Gastrocnemius medialis (tissue), 4 donors: ENCODE results near the gene HOMEZ. TPM values are rescaled to one million over a fixed set of nuclear protein-coding genes. Genes with fewer than 3 reads are reported as not detected.

Experiments used
- ATAC-seq, 2 donors: fragments of 150-250 bp; one replicate each; pipeline ENCODE4 v1.9.1; 2016
- DNase-seq, 2 donors: peaks; one replicate each; pipeline ENCODE4 v3.0.0-alpha.2; 2019
- H3K27ac ChIP-seq, 4 donors: fragments of 200-600 bp; sonication (generic); 1 replicate in 1 of 4; 2 replicates in 3 of 4; pipeline ENCODE4 v1.5.1; 2016 to 2018; ENCODE audit warnings: mild to moderate bottlenecking in 2 of 4, moderate library complexity in 1 of 4
- H3K27me3 ChIP-seq, 3 donors: fragments of 200-600 bp; sonication (generic) in 2 of 3; 1 replicate in 1 of 3; 2 replicates in 2 of 3; pipeline versions ENCODE4 v1.5.1 to v1.6.0; 2016 to 2019; ENCODE audit warnings: mild to moderate bottlenecking in 1 of 3, moderate library complexity in 1 of 3
- H3K36me3 ChIP-seq, 2 donors: fragments of 200-600 bp; sonication (generic) in 1 of 2; one replicate each; pipeline ENCODE4 v1.5.1; 2017 to 2018
- H3K4me1 ChIP-seq, 2 donors: fragments of 200-600 bp; sonication (generic) in 1 of 2; one replicate each; pipeline ENCODE4 v1.5.1; 2016 to 2017; ENCODE audit warnings: mild to moderate bottlenecking in 2 of 2
- H3K4me3 ChIP-seq, 4 donors: fragments of 200-600 bp; sonication (generic) in 3 of 4; 1 replicate in 1 of 4; 2 replicates in 3 of 4; pipeline ENCODE4 v1.5.1; 2016 to 2019; ENCODE audit warnings: mild to moderate bottlenecking in 2 of 4
- H3K9me3 ChIP-seq, 3 donors: fragments of 200-600 bp; sonication (generic) in 2 of 3; 1 replicate in 1 of 3; 2 replicates in 2 of 3; pipeline ENCODE4 v1.5.1; 2016 to 2019
- CTCF ChIP-seq, 5 experiments: fragments of 450-650 bp in 3 of 5; fragments of 200-600 bp in 2 of 5; sonication (generic) in 2 of 5; IDR thresholded peaks in 4 of 5; conservative IDR thresholded peaks in 1 of 5; 1 replicate in 4 of 5; 2 replicates in 1 of 5; pipeline ENCODE4 v1.5.1; 2016 to 2019; ENCODE audit warnings: antibody characterized with exemption in 5 of 5, mild to moderate bottlenecking in 3 of 5, moderate library complexity in 3 of 5
- POLR2A ChIP-seq, 2 donors: fragments of 450-650 bp; IDR thresholded peaks; one replicate each; pipeline ENCODE4 v1.6.1; 2017; ENCODE audit warnings: antibody characterized with exemption in 2 of 2, mild to moderate bottlenecking in 2 of 2, moderate library complexity in 2 of 2
- in situ Hi-C, 4 donors: fragments of 200-750 bp; cut with MboI; loops; one replicate each; pipeline versions ENCODE4 v1.15.0 to v1.8.0; 2017; ENCODE audit warnings: low sequenced_read_pairs in 4 of 4
- intact Hi-C: fragments of 100-400 bp; cut with DNase I; formaldehyde crosslinking; loops from one replicate; pipeline ENCODE4 v1.15.1; 2023; ENCODE audit warnings: low total_unique reads
- total RNA-seq, 4 donors: library from RNA; depleted of rRNA; stranded (reverse); fragments of >200 nt; gene quantifications; one replicate each; pipeline versions ENCODE4 v1.1.0 to v1.2.3, GENCODE V29; 2016

HOMEZ gene
- total RNA-seq, 4 donors from 2014 or later = 7.8 to 10.0 (median 8.4) TPM

GRCh38 chr14:23258256-23258655 is 27.7 kb downstream of the HOMEZ start:
- ATAC-seq (no peak), DNase-seq (no peak)
- H3K36me3 ChIP-seq = no peaks in the 10 kb centered on the region
- no peak overlapping the region for H3K27ac ChIP-seq
- H3K4me1 ChIP-seq = no peaks in the 10 kb centered on the region
- in situ Hi-C loops = no loop called here
- no peaks in the 10 kb centered on the region for H3K9me3 ChIP-seq
- H3K27me3 ChIP-seq = peaks cover 3 to 5% (median 5%) of the 10 kb centered on the region in 3 donors
- no peak overlapping the region for H3K4me3 ChIP-seq
- intact Hi-C loops = no loop called here
- TF ChIP-seq CTCF (IDR thresholded peaks at IDR 0.05 in 4 of 5, conservative IDR thresholded peaks at IDR 0.05 in 1 of 5) (no peak), POLR2A (IDR thresholded peaks at IDR 0.05) (no peak)

GRCh38 chr14:23252420-23253333 is 33.3 kb downstream of the HOMEZ start:
- intact Hi-C loops = no loop called here
- Histone ChIP-seq H3K9me3 (no peaks in the 10 kb centered on the region), H3K27ac (no peak overlapping the region), H3K27me3 (no peaks in the 10 kb centered on the region), H3K4me3 (no peak overlapping the region), H3K36me3 (no peaks in the 10 kb centered on the region), H3K4me1 (no peaks in the 10 kb centered on the region)
- DNase-seq (no peak), ATAC-seq (no peak)
- TF ChIP-seq POLR2A (IDR thresholded peaks at IDR 0.05) (no peak), CTCF (IDR thresholded peaks at IDR 0.05 in 4 of 5, conservative IDR thresholded peaks at IDR 0.05 in 1 of 5) (no peak)
- in situ Hi-C loops = no loop called here

- no peaks in the 10 kb centered on the region for H3K27me3 ChIP-seq
- no peak overlapping the region for H3K27ac ChIP-seq
- H3K36me3 ChIP-seq = no peaks in the 10 kb centered on the region
- intact Hi-C loops = no loop called here
- H3K4me3 ChIP-seq = no peak overlapping the region
- ATAC-seq (no peak), DNase-seq (no peak)
- H3K4me1 ChIP-seq = no peaks in the 10 kb centered on the region
- in situ Hi-C loops = no loop called here
- no peaks in the 10 kb centered on the region for H3K9me3 ChIP-seq
- TF ChIP-seq CTCF (IDR thresholded peaks at IDR 0.05 in 4 of 5, conservative IDR thresholded peaks at IDR 0.05 in 1 of 5) (no peak), POLR2A (IDR thresholded peaks at IDR 0.05) (no peak)
Observed at GRCh38 chr14:23252006-23252405, 33.9 kb downstream of the HOMEZ start.

- Histone ChIP-seq H3K4me1 (no peaks in the 10 kb centered on the region), H3K4me3 (no peak overlapping the region), H3K27me3 (no peaks in the 10 kb centered on the region), H3K9me3 (no peaks in the 10 kb centered on the region), H3K36me3 (no peaks in the 10 kb centered on the region), H3K27ac (no peak overlapping the region)
- in situ Hi-C loops (no loop called here), intact Hi-C loops (no loop called here)
- ATAC-seq (no peak), DNase-seq (no peak)
- TF ChIP-seq POLR2A (IDR thresholded peaks at IDR 0.05) = no peak
- no peak for TF ChIP-seq CTCF (IDR thresholded peaks at IDR 0.05 in 4 of 5, conservative IDR thresholded peaks at IDR 0.05 in 1 of 5)
Observed at GRCh38 chr14:23249824-23250223, 36.1 kb downstream of the HOMEZ start.
